ENCODE measurements around the gene MCC.

DNA sequence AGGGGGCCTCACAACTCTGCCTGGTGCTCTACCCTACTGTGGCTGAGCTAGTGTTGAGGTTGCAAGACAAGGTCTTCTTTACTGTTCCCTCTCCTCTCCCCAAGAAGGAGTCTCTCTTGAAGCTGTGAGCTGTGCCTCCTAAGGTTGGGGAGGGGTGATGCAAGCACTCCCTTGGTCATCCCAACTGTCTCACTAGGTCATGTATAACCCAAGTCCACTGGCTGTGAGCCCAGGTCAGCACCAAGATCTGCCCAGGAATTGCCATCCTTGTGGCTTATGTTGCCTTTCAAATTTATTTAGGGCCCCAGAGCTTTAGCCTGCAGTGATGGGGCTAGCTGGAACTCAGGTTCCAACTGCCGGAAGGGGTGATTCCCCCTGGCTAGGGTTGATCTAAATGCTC is 14.9 kb upstream of the MCC start:
- TF ChIP-seq, protein P1, sequence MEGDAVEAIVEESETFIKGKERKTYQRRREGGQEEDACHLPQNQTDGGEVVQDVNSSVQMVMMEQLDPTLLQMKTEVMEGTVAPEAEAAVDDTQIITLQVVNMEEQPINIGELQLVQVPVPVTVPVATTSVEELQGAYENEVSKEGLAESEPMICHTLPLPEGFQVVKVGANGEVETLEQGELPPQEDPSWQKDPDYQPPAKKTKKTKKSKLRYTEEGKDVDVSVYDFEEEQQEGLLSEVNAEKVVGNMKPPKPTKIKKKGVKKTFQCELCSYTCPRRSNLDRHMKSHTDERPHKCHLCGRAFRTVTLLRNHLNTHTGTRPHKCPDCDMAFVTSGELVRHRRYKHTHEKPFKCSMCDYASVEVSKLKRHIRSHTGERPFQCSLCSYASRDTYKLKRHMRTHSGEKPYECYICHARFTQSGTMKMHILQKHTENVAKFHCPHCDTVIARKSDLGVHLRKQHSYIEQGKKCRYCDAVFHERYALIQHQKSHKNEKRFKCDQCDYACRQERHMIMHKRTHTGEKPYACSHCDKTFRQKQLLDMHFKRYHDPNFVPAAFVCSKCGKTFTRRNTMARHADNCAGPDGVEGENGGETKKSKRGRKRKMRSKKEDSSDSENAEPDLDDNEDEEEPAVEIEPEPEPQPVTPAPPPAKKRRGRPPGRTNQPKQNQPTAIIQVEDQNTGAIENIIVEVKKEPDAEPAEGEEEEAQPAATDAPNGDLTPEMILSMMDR (IDR thresholded peaks at IDR 0.05; ENCODE audit: low read length), result no peak
- TF ChIP-seq EZH2 (optimal IDR thresholded peaks at IDR 0.05; ENCODE audit: low read depth, low read length) (no peak), EZH2phosphoT487 (IDR thresholded peaks at IDR 0.05; ENCODE audit: low read length) (no peak)

Data from MM.1S (cell line).